ENCODE data around the gene GRPR. TPM values are rescaled to one million over a fixed set of nuclear protein-coding genes. Genes with fewer than 3 reads are reported as not detected.

The GRPR gene
- total RNA-seq (under 1 TPM; 0.20 to 0.25 TPM), polyA plus RNA-seq (under 1 TPM in 1 of 2 donors, not detected in 1; 0.06 TPM)
- long read RNA-seq, donor 1: 0 reads
- long read RNA-seq, donor 2: 0 reads
- long read RNA-seq, donor 3: 0 reads
- long read RNA-seq, donor 4: 0 reads
- long read RNA-seq, donor 5: 0 reads

GRCh38 chrX:16123222-16123786 is at the start of gene GRPR:
Gene GRPR, plus strand, starts transcription at chrX:16123565. Its CDS starts 389 bp downstream, at chrX:16123954.
- peaks cover 0 to 3% (median 0%) of the 10 kb centered on the region in 5 donors for H3K4me1 ChIP-seq (ENCODE audit: control insufficient read depth in 5 of 5, insufficient read depth in 5 of 5, low read length in 5 of 5)
- H3K9ac ChIP-seq (ENCODE audit: insufficient read depth in 1 of 2, low read length in 2 of 2): no peak within 1 kb of the TSS
- ATAC-seq (ENCODE audit: insufficient read depth, low FRiP score) (peak; percentile 84), DNase-seq (peak; percentile 83 to 90 (median 85))
- peaks cover 0 to 4% (median 0%) of the 10 kb centered on the region in 4 donors for H3K9me3 ChIP-seq (ENCODE audit: control insufficient read depth in 4 of 4, insufficient read depth in 3 of 4, low read length in 3 of 4)
- 2 to 3% methylated on average over 6 of the region's 6 CpGs for WGBS, 2 donors
- no peaks in the 10 kb centered on the region for H3K36me3 ChIP-seq (ENCODE audit: control insufficient read depth in 4 of 4, insufficient read depth in 4 of 4, low read length in 4 of 4)
- peak; percentile 44 for TF ChIP-seq CTCF (IDR thresholded peaks at IDR 0.05; ENCODE audit: control extremely low read depth, extremely low read depth)
- H3K4me3 ChIP-seq: no peak within 1 kb of the TSS
- peaks cover 0 to 47% (median 30%) of the 10 kb centered on the region in 3 donors for H3K27me3 ChIP-seq (ENCODE audit: control insufficient read depth in 3 of 3, insufficient read depth in 3 of 3, low read length in 2 of 3)
- no peak within 1 kb of the TSS for H3K27ac ChIP-seq (ENCODE audit: low read depth in 1 of 2, low read length in 1 of 2)

GRCh38 chrX:16075087-16075486 is 48.3 kb upstream of the GRPR start:
- Histone ChIP-seq H3K4me3 (no peak overlapping the region), H3K9me3 (ENCODE audit: control insufficient read depth in 4 of 4, insufficient read depth in 3 of 4, low read length in 3 of 4) (no peaks in the 10 kb centered on the region), H3K27ac (ENCODE audit: low read depth in 1 of 2, low read length in 1 of 2) (no peak overlapping the region), H3K27me3 (ENCODE audit: control insufficient read depth in 3 of 3, insufficient read depth in 3 of 3, low read length in 2 of 3) (peaks cover 0 to 51% (median 14%) of the 10 kb centered on the region in 3 donors), H3K4me1 (ENCODE audit: control insufficient read depth in 5 of 5, insufficient read depth in 5 of 5, low read length in 5 of 5) (no peaks in the 10 kb centered on the region), H3K9ac (ENCODE audit: insufficient read depth in 1 of 2, low read length in 2 of 2) (no peak overlapping the region), H3K36me3 (ENCODE audit: control insufficient read depth in 4 of 4, insufficient read depth in 4 of 4, low read length in 4 of 4) (no peaks in the 10 kb centered on the region)
- WGBS, 2 donors: 62 to 87% methylated on average over 1 of the region's 1 CpG
- DNase-seq (no peak), ATAC-seq (ENCODE audit: insufficient read depth, low FRiP score) (no peak)
- TF ChIP-seq CTCF (IDR thresholded peaks at IDR 0.05; ENCODE audit: control extremely low read depth, extremely low read depth): no peak

GRCh38 chrX:16076834-16077233 is 46.5 kb upstream of the GRPR start:
- Histone ChIP-seq H3K27ac (ENCODE audit: low read depth in 1 of 2, low read length in 1 of 2) (no peak overlapping the region), H3K9me3 (ENCODE audit: control insufficient read depth in 4 of 4, insufficient read depth in 3 of 4, low read length in 3 of 4) (no peaks in the 10 kb centered on the region), H3K27me3 (ENCODE audit: control insufficient read depth in 3 of 3, insufficient read depth in 3 of 3, low read length in 2 of 3) (peaks cover 0 to 50% (median 16%) of the 10 kb centered on the region in 3 donors), H3K36me3 (ENCODE audit: control insufficient read depth in 4 of 4, insufficient read depth in 4 of 4, low read length in 4 of 4) (no peaks in the 10 kb centered on the region), H3K4me3 (no peak overlapping the region), H3K9ac (ENCODE audit: insufficient read depth in 1 of 2, low read length in 2 of 2) (no peak overlapping the region), H3K4me1 (ENCODE audit: control insufficient read depth in 5 of 5, insufficient read depth in 5 of 5, low read length in 5 of 5) (no peaks in the 10 kb centered on the region)
- DNase-seq: no peak
- TF ChIP-seq CTCF (IDR thresholded peaks at IDR 0.05; ENCODE audit: control extremely low read depth, extremely low read depth): no peak
- no peak for ATAC-seq (ENCODE audit: insufficient read depth, low FRiP score)
- 64 to 95% methylated on average over 2 of the region's 2 CpGs for WGBS, 2 donors
